OCI-LY3 (cell line): Measurements from ENCODE around the gene PILRA.

Source experiments
- H2AFZ ChIP-seq: fragments of 200-600, 300-600 bp; shearing (Covaris generic); 2 replicates; pipeline ENCODE4 v1.6.0; 2014; ENCODE audit warnings: antibody characterized with exemption, low read depth, low read length
- H3K27ac ChIP-seq: fragments of 200-600, 300-600 bp; sonication (generic); 2 replicates; pipeline ENCODE4 v1.5.1; 2014; ENCODE audit warnings: mild to moderate bottlenecking, low read length, moderate library complexity, mixed read lengths
- H3K27me3 ChIP-seq: fragments of 200-600, 300-600 bp; sonication (generic); 2 replicates; pipeline ENCODE4 v1.6.1; 2014; ENCODE audit warnings: low read depth, low read length, mixed read lengths
- H3K36me3 ChIP-seq: fragments of 200-600, 300-600 bp; sonication (generic); replicated peaks from 2 replicates; pipeline ENCODE3; 2014; ENCODE audit warnings: low read depth, low read length, mixed read lengths
- H3K4me1 ChIP-seq: fragments of 300-600, 200-600 bp; sonication (generic); 2 replicates; pipeline ENCODE4 v1.6.1; 2014; ENCODE audit warnings: low read length, mixed read lengths
- H3K4me2 ChIP-seq: fragments of 200-600, 300-600 bp; sonication (generic); 2 replicates; pipeline ENCODE4 v1.6.1; 2014; ENCODE audit warnings: low read length, mixed read lengths
- H3K4me3 ChIP-seq: fragments of 300-600, 200-600 bp; sonication (generic); 2 replicates; pipeline ENCODE4 v1.5.1; 2014; ENCODE audit warnings: antibody characterized with exemption, mild to moderate bottlenecking, low read length, moderate library complexity
- H3K79me2 ChIP-seq: fragments of 300-600, 200-600 bp; shearing (Covaris generic); 2 replicates; pipeline ENCODE4 v1.6.1; 2014; ENCODE audit warnings: mild to moderate bottlenecking, low read length, mixed read lengths
- H3K9ac ChIP-seq: fragments of 300-600, 200-600 bp; shearing (Covaris generic); 2 replicates; pipeline ENCODE4 v1.6.0; 2014; ENCODE audit warnings: mild to moderate bottlenecking, low read length, moderate library complexity
- H3K9me3 ChIP-seq: fragments of 200-600, 300-600 bp; shearing (Covaris generic); 2 replicates; pipeline ENCODE4 v1.6.1; 2014; ENCODE audit warnings: low read length, mixed read lengths; ENCODE audit not compliant: insufficient read depth
- H4K20me1 ChIP-seq: fragments of 200-600, 300-600 bp; sonication (generic); 2 replicates; pipeline ENCODE4 v1.6.1; 2016; ENCODE audit warnings: low read length, mixed read lengths; ENCODE audit not compliant: insufficient read depth
- CTCF ChIP-seq: fragments of 200-600, 300-600 bp; sonication (generic); IDR thresholded peaks from 2 replicates; pipeline ENCODE4 v1.5.1; 2014; ENCODE audit warnings: antibody characterized with exemption, low read length, low read depth
- EZH2phosphoT487 ChIP-seq: fragments of 200-600 bp; shearing (Covaris generic); IDR thresholded peaks from 2 replicates; pipeline ENCODE4 v1.6.1; 2018; ENCODE audit warnings: antibody characterized with exemption, mixed run types, low read depth

Gene PILRA

GRCh38 chr7:100367676-100368613 lies 5.3 kb upstream of the PILRA start:
- H3K4me3 ChIP-seq = no peak overlapping the region
- H3K27me3 ChIP-seq = no peaks in the 10 kb centered on the region
- TF ChIP-seq CTCF = no peak
- TF ChIP-seq EZH2phosphoT487 = no peak
- H3K9me3 ChIP-seq = no peaks in the 10 kb centered on the region
- H3K79me2 ChIP-seq = no peaks in the 10 kb centered on the region
- peak overlapping the region; percentile 45 for H3K4me2 ChIP-seq
- no peaks in the 10 kb centered on the region for H4K20me1 ChIP-seq
- peak overlapping the region; percentile 50; the same call in 1 of the 2 replicates for H3K9ac ChIP-seq
- peaks cover 17% of the 10 kb centered on the region for H3K36me3 ChIP-seq
- peak overlapping the region; percentile 98 for H3K27ac ChIP-seq
- no peak overlapping the region for H2AFZ ChIP-seq
- H3K4me1 ChIP-seq = peaks cover 78% of the 10 kb centered on the region

- H3K9ac ChIP-seq = peak overlapping the region; percentile 50; the same call in 1 of the 2 replicates
- TF ChIP-seq EZH2phosphoT487 (no peak), CTCF (no peak)
- H4K20me1 ChIP-seq = no peaks in the 10 kb centered on the region
- peak overlapping the region; percentile 45 for H3K4me2 ChIP-seq
- H3K9me3 ChIP-seq = no peaks in the 10 kb centered on the region
- no peak overlapping the region for H3K4me3 ChIP-seq
- peak overlapping the region; percentile 89 for H3K27ac ChIP-seq
- H3K4me1 ChIP-seq = peaks cover 88% of the 10 kb centered on the region
- H3K36me3 ChIP-seq = peaks cover 10% of the 10 kb centered on the region
- no peak overlapping the region for H2AFZ ChIP-seq
- no peaks in the 10 kb centered on the region for H3K27me3 ChIP-seq
- no peaks in the 10 kb centered on the region for H3K79me2 ChIP-seq
Measured at GRCh38 chr7:100369105-100369504, 4.2 kb upstream of the PILRA start.

GRCh38 chr7:100370303-100370702 lies 3.0 kb upstream of the PILRA start:
- no peaks in the 10 kb centered on the region for H3K79me2 ChIP-seq
- H3K27ac ChIP-seq = peak overlapping the region; percentile 89
- H3K4me2 ChIP-seq = 0 out of 2 replicates have a peak overlapping the region, but pooled peaks have one; percentile 10
- H3K9me3 ChIP-seq = no peaks in the 10 kb centered on the region
- H2AFZ ChIP-seq = no peak overlapping the region
- no peaks in the 10 kb centered on the region for H4K20me1 ChIP-seq
- H3K4me1 ChIP-seq = peaks cover 88% of the 10 kb centered on the region
- H3K36me3 ChIP-seq = peaks cover 3% of the 10 kb centered on the region
- H3K4me3 ChIP-seq = no peak overlapping the region
- peaks cover 6% of the 10 kb centered on the region; the same call in 1 of the 2 replicates for H3K27me3 ChIP-seq
- no peak overlapping the region for H3K9ac ChIP-seq
- no peak for TF ChIP-seq CTCF
- no peak for TF ChIP-seq EZH2phosphoT487

- Histone ChIP-seq H3K36me3 (peaks cover 3% of the 10 kb centered on the region), H2AFZ (no peak overlapping the region), H3K9ac (no peak overlapping the region), H3K27ac (no peak overlapping the region), H3K4me3 (no peak overlapping the region), H3K79me2 (no peaks in the 10 kb centered on the region), H3K4me2 (no peak overlapping the region), H4K20me1 (no peaks in the 10 kb centered on the region), H3K27me3 (peaks cover 6% of the 10 kb centered on the region; the same call in 1 of the 2 replicates), H3K9me3 (no peaks in the 10 kb centered on the region), H3K4me1 (peaks cover 85% of the 10 kb centered on the region)
- no peak for TF ChIP-seq CTCF
- no peak for TF ChIP-seq EZH2phosphoT487
Measured at GRCh38 chr7:100370746-100371145, 2.5 kb upstream of the PILRA start.
